Adrenal gland (tissue), 12 donors: Measurements from ENCODE around the gene TIMM44. TPM values are rescaled to one million over a fixed set of nuclear protein-coding genes. Genes with fewer than 3 reads are reported as not detected.

Source experiments
- DNase-seq, 7 donors: peaks; one replicate each; pipeline ENCODE4 v3.0.0-alpha.2; 2019 to 2020
- H3K27ac ChIP-seq, 5 donors: fragments of 200-600 bp; sonication (generic) in 4 of 5; 1 replicate in 3 of 5; 2 replicates in 2 of 5; pipeline versions ENCODE4 v1.5.1 to v1.8.0; 2016 to 2020; ENCODE audit warnings: mild to moderate bottlenecking in 1 of 5
- H3K27me3 ChIP-seq: fragments of 200-600 bp; 2 replicates; pipeline ENCODE4 v1.8.0; 2021
- H3K36me3 ChIP-seq, 2 donors: fragments of 200-600 bp; replicated peaks in 1 of 2; 1 replicate in 1 of 2; 2 replicates in 1 of 2; pipeline versions ENCODE4 v1.5.1 to v1.8.0; 2018 to 2022
- H3K4me1 ChIP-seq, 2 donors: fragments of 200-600 bp; replicated peaks in 1 of 2; 1 replicate in 1 of 2; 2 replicates in 1 of 2; pipeline versions ENCODE4 v1.5.1 to v1.8.0; 2018 to 2021
- H3K4me3 ChIP-seq, 4 donors: fragments of 200-600 bp; sonication (generic) in 3 of 4; one replicate each; pipeline ENCODE4 v1.5.1; 2016 to 2018
- H3K9me3 ChIP-seq, 3 donors: fragments of 200-600 bp; sonication (generic) in 1 of 3; replicated peaks in 1 of 3; 1 replicate in 2 of 3; 2 replicates in 1 of 3; pipeline versions ENCODE4 v1.5.1 to v1.8.0; 2016 to 2021
- POLR2A ChIP-seq, 2 donors: fragments of 450-650 bp; IDR thresholded peaks; one replicate each; pipeline ENCODE4 v1.6.1; 2017; ENCODE audit warnings: antibody characterized with exemption in 2 of 2, mild to moderate bottlenecking in 2 of 2, moderate library complexity in 1 of 2
- WGBS, 4 donors: extraction: QIAGEN DNeasy Blood & Tissue Kit in 2 of 4; methylation state at CpG; one replicate each; pipeline versions ENCODE4 v1.1.5 to v1.1.7; 2013 to 2017; 5-methylcytosine and 5-hydroxymethylcytosine counted together
- intact Hi-C, 2 donors: fragments of 100-400 bp; cut with DNase I; formaldehyde crosslinking; loops; one replicate each; pipeline versions ENCODE4 v1.14.1 to v1.15.0; 2022 to 2023
- polyA plus RNA-seq, 3 donors: library from polyadenylated mRNA; stranded (reverse); fragments of 200-250 nt in 2 of 3; fragments of 350-450 nt in 1 of 3; fragmentation: Illumina TruSeq in 1 of 3; extraction: RNeasy Lipid Tissue Mini Kit (QIAGEN cat#74804) in 1 of 3; gene quantifications; one replicate each; pipeline ENCODE4 v1.2.3, GENCODE V29; 2013 to 2014
- total RNA-seq, 9 donors: library from RNA; depleted of rRNA in 4 of 9; stranded (reverse); fragments of >200 nt in 4 of 9; fragments of 120-200 nt in 1 of 9; fragmentation: NEBNext Ultra II Directional in 1 of 9; extraction: Animal tissue kit (Norgen Biotek cat#: 25700) in 1 of 9; gene quantifications; one replicate each; pipeline versions ENCODE4 v1.1.0 to v1.2.4, GENCODE V29; 2013 to 2023
- TF ChIP-seq, protein P1 (sequence below), 6 experiments: fragments of 450-650 bp in 4 of 6; fragments of 200-600 bp in 2 of 6; sonication (generic) in 1 of 6; IDR thresholded peaks; 1 replicate in 5 of 6; 2 replicates in 1 of 6; pipeline versions ENCODE4 v1.5.1 to v1.8.0; 2016 to 2021; ENCODE audit warnings: antibody characterized with exemption in 6 of 6, mild to moderate bottlenecking in 2 of 6, moderate library complexity in 1 of 6
- donor health status: healthy with polysubstance abuse.
- donor health status: Bipolar disorder and iron deficiency.
- donor health status: DM: yes; HTN: yes; CAD: no.
- donor health status: DM: no; HTN: no; CAD: no.
- donor health status: DM: no; HTN: no; CAD: no.
- donor health status: DM: yes; HTN: yes; CAD: no.

The TIMM44 gene
- total and polyA plus RNA-seq, 12 donors = 48.1 to 218 (median 60.8) TPM

DNA sequence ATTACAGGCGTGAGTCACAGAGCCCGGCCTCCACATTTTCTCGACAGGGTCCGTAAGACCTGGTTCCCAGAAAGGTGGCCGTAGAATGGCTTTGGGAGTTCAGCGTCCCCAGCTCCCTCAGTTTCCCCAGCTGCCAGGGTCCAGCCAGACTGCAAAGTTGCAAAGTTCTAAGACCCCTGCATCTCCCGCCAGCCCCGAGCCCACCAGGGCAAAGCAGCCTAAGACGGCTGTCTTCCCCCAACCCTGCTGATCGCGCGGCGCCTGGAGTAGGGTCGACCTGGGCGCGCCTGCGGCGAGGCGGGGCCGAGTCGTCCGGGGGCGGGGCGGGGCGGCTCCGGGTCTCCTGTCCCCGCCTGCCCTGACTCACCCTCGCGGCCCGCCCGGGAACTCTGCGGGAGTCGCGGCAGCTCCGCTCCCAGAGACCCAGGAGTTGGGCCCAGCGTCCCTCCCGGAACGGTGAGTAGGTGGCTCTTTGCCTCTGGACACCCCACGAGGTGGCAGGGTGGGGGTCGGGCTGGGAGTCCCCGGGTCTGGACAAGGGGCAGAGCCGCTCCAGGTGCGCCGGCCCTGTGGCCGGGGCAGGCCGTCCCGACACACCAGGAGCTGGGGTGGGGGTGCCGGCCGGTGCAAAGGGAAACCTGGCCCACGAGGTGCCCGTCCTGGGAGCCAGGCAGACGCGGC lies 55.2 kb downstream of the TIMM44 start, which contains the start of gene LRRC8E:
LRRC8E (plus strand) TSS at position 366 of the 681 bp plus-strand sequence. CDS start 7,094 bp downstream, outside the sequence.
- intact Hi-C loops = no loop called here
- no peaks in the 10 kb centered on the region for H3K36me3 ChIP-seq
- no peaks in the 10 kb centered on the region for H3K27me3 ChIP-seq
- H3K27ac ChIP-seq = peak within 1 kb of the TSS in 2 of 5 donors; percentile 67 to 71
- peaks cover 4% of the 10 kb centered on the region in 2 donors for H3K4me1 ChIP-seq
- peak in 6 of 7 donors; percentile 67 to 82 (median 74) for DNase-seq
- H3K4me3 ChIP-seq = peak within 1 kb of the TSS in 2 of 4 donors; percentile 33 to 74
- WGBS, 4 donors = 8 to 25% (median 13%) methylated on average over 15 to 53 of the region's 53 CpGs
- TF ChIP-seq POLR2A (IDR thresholded peaks at IDR 0.05) = peak in 1 of 2 donors; percentile 73
- TF ChIP-seq, protein P1, sequence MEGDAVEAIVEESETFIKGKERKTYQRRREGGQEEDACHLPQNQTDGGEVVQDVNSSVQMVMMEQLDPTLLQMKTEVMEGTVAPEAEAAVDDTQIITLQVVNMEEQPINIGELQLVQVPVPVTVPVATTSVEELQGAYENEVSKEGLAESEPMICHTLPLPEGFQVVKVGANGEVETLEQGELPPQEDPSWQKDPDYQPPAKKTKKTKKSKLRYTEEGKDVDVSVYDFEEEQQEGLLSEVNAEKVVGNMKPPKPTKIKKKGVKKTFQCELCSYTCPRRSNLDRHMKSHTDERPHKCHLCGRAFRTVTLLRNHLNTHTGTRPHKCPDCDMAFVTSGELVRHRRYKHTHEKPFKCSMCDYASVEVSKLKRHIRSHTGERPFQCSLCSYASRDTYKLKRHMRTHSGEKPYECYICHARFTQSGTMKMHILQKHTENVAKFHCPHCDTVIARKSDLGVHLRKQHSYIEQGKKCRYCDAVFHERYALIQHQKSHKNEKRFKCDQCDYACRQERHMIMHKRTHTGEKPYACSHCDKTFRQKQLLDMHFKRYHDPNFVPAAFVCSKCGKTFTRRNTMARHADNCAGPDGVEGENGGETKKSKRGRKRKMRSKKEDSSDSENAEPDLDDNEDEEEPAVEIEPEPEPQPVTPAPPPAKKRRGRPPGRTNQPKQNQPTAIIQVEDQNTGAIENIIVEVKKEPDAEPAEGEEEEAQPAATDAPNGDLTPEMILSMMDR (IDR thresholded peaks at IDR 0.05) = no peak
- H3K9me3 ChIP-seq = no peaks in the 10 kb centered on the region

DNA sequence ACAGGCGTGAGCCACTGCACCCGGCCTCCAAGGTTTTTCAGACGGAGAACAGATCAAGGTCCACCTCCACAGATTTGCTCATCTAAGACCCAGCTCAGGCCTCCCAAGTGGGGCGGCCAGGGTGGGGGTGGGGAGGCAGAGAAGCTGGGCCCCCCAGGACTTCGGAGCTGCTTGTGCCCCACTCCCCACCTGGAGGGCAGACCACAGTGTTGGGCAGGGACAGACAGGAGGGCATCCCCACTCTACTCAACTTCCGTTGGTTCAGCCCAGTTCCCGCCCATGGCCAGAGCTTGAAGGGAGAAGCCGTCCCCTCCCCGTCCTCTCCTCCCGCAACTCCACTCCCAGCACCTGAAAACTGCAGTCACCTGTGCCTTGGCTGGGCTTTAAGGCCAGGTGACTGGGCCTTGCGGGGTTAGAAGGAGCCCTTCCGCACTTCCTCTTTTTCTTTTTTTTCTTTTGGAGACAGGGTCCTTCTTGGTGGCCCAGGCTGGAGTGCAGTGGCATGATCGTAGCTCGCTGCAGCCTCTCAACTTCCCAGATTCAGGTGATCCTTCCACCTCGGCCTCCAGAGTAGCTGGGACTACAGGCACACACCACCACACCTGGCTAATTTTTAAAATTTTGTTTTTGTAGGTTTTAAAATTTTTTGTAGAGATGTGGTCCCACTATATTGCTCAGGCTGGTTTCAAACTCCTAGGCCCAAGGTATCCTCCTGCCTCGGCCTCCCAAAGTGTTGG lies 55.9 kb downstream of the TIMM44 start:
- TF ChIP-seq, protein P1 (IDR thresholded peaks at IDR 0.05) = no peak
- no peak for TF ChIP-seq POLR2A (IDR thresholded peaks at IDR 0.05)

DNA sequence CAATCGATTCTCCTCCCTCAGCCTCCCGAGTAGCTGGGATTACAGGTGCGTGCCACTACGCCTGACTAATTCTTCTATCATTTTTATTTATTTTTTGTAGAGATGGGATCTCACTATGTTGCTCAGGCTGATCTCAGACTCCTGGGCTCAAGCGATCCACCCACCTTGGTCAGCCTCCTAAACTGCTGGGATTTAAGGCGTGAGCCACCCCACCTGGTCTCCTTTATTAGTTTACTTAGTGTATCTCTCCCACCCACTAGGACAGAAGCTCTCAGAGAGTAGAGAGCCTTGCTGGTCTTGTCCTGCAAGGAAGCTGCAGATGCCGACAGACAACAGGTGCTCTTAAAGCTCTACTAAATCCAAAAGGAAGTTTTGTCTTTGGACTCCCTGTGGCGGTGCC lies 57.6 kb downstream of the TIMM44 start:
- no peak for DNase-seq
- intact Hi-C loops = no loop called here
- no peaks in the 10 kb centered on the region for H3K36me3 ChIP-seq
- 81 to 93% (median 90%) methylated on average over 8 of the region's 8 CpGs for WGBS, 4 donors
- TF ChIP-seq, protein P1 (IDR thresholded peaks at IDR 0.05) = no peak
- TF ChIP-seq POLR2A (IDR thresholded peaks at IDR 0.05) = no peak
- H3K27ac ChIP-seq = no peak overlapping the region
- no peaks in the 10 kb centered on the region for H3K9me3 ChIP-seq
- H3K4me1 ChIP-seq = peaks cover 0 to 4% of the 10 kb centered on the region in 2 donors
- no peak overlapping the region for H3K4me3 ChIP-seq
- H3K27me3 ChIP-seq = no peaks in the 10 kb centered on the region

More for the DNA sequence above, 55.9 kb downstream of the TIMM44 start:
- 71 to 80% (median 78%) methylated on average over 15 to 16 of the region's 16 CpGs for WGBS, 4 donors
- Histone ChIP-seq H3K4me1 (peaks cover 0 to 4% of the 10 kb centered on the region in 2 donors), H3K9me3 (no peaks in the 10 kb centered on the region), H3K27ac (no peak overlapping the region), H3K4me3 (no peak overlapping the region), H3K36me3 (no peaks in the 10 kb centered on the region), H3K27me3 (no peaks in the 10 kb centered on the region)
- intact Hi-C loops = no loop called here
- no peak for DNase-seq

DNA sequence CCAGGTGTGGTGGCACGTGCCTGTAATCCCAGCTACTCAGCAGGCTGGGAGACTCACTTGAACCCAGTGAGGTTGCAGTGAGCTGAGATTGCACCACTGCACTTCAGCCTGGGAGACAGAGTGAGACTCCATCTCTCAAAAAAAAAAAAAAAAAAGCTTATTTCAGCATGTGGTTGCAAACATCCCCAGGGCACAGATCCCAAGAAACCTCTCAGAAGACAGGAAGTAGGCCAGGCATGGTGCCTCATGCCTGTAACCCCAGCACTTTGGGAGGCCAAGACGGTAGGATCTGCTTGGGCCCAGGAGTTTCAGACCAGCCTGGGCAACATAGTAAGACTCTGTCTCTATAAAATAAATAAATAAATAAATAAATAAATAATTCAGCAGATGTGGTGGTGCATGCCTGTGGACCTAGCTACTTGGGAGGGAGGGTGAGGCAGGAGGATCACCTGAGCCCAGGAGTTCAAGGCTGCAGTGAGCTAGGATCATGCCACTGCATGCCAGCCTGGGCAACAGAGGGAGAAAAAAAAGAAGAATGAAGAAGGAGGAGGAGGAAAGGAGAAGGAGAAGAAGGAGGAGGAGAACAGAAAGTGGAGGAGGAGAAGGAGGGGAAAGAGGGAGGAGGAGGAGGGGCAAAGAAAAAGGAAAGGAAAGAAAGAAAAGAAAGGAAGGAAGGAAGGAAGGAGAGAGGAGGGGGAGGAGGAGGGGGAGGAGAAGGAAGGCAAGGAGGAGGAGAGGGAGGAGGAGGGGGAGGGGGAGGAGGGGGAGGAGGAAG lies 59.5 kb downstream of the TIMM44 start:
- H3K4me3 ChIP-seq = no peak overlapping the region
- peaks cover 0 to 4% of the 10 kb centered on the region in 2 donors for H3K4me1 ChIP-seq
- H3K9me3 ChIP-seq = no peaks in the 10 kb centered on the region
- 75 to 95% (median 83%) methylated on average over 2 of the region's 2 CpGs for WGBS, 4 donors
- H3K27ac ChIP-seq = no peak overlapping the region
- no peak for TF ChIP-seq POLR2A (IDR thresholded peaks at IDR 0.05)
- TF ChIP-seq, protein P1 (IDR thresholded peaks at IDR 0.05) = no peak
- no peak for DNase-seq
- intact Hi-C loops = no loop called here
- H3K36me3 ChIP-seq = no peaks in the 10 kb centered on the region
- no peaks in the 10 kb centered on the region for H3K27me3 ChIP-seq
